ENCODE measurements around the gene THOC6. TPM values are rescaled to one million over a fixed set of nuclear protein-coding genes. Genes with fewer than 3 reads are reported as not detected.

THOC6 gene
- total and polyA plus RNA-seq, 9 of the 15 experiments (the other 6 are each of a cell fraction or from before 2014, with no cell fraction given), result 2.5 to 65.4 (median 42.3) TPM

DNA sequence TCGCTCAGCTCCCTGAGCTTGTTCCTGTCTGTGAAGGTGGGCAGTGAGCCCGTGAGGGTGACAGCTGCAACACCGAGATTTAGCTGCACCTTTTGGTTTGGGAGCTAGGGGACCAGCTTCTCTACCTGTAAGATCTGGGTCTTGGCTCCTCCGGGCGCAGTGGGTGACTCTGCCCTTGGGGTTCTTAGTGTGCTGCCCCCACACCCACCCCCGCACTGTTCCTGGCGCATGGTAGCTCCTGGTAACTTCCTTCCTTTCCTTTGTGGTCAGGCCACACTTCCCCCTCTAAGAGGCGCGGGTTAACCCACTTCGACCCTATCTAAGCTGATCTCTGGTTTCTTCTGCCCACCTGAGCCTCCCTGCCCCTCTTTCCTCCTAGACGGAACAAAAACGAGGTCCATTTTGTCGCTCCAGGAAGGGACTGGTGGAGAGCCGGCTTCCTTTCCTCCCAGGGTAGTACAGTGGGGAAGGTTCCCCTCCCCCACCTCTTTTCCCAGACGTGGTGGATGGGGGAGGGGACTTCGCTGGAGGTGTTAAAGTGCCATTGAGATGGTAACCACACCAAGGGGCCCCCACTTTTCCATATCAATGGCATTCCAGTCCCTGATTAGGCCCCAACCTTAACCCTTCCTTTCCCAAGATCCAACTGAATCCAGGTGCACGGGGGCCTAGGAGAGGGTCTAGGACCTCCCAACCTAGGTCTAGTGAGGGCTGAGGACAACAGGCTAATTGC is 15.7 kb upstream of the THOC6 start (continued):
- TF ChIP-seq, protein P1, sequence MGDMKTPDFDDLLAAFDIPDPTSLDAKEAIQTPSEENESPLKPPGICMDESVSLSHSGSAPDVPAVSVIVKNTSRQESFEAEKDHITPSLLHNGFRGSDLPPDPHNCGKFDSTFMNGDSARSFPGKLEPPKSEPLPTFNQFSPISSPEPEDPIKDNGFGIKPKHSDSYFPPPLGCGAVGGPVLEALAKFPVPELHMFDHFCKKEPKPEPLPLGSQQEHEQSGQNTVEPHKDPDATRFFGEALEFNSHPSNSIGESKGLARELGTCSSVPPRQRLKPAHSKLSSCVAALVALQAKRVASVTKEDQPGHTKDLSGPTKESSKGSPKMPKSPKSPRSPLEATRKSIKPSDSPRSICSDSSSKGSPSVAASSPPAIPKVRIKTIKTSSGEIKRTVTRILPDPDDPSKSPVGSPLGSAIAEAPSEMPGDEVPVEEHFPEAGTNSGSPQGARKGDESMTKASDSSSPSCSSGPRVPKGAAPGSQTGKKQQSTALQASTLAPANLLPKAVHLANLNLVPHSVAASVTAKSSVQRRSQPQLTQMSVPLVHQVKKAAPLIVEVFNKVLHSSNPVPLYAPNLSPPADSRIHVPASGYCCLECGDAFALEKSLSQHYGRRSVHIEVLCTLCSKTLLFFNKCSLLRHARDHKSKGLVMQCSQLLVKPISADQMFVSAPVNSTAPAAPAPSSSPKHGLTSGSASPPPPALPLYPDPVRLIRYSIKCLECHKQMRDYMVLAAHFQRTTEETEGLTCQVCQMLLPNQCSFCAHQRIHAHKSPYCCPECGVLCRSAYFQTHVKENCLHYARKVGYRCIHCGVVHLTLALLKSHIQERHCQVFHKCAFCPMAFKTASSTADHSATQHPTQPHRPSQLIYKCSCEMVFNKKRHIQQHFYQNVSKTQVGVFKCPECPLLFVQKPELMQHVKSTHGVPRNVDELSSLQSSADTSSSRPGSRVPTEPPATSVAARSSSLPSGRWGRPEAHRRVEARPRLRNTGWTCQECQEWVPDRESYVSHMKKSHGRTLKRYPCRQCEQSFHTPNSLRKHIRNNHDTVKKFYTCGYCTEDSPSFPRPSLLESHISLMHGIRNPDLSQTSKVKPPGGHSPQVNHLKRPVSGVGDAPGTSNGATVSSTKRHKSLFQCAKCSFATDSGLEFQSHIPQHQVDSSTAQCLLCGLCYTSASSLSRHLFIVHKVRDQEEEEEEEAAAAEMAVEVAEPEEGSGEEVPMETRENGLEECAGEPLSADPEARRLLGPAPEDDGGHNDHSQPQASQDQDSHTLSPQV (IDR thresholded peaks at IDR 0.05), result peak; percentile 60; the same call in 1 of the 2 replicates
- TF ChIP-seq TCF7 (IDR thresholded peaks at IDR 0.05; ENCODE audit: borderline replicate concordance), result no peak
- TF ChIP-seq RBM25 (IDR thresholded peaks at IDR 0.05; ENCODE audit: low read depth, low read length, severe bottlenecking), result no peak
- TF ChIP-seq TFAM (CRISPR knock-in tag; conservative IDR thresholded peaks at IDR 0.05), result no peak
- TF ChIP-seq, protein P2, sequence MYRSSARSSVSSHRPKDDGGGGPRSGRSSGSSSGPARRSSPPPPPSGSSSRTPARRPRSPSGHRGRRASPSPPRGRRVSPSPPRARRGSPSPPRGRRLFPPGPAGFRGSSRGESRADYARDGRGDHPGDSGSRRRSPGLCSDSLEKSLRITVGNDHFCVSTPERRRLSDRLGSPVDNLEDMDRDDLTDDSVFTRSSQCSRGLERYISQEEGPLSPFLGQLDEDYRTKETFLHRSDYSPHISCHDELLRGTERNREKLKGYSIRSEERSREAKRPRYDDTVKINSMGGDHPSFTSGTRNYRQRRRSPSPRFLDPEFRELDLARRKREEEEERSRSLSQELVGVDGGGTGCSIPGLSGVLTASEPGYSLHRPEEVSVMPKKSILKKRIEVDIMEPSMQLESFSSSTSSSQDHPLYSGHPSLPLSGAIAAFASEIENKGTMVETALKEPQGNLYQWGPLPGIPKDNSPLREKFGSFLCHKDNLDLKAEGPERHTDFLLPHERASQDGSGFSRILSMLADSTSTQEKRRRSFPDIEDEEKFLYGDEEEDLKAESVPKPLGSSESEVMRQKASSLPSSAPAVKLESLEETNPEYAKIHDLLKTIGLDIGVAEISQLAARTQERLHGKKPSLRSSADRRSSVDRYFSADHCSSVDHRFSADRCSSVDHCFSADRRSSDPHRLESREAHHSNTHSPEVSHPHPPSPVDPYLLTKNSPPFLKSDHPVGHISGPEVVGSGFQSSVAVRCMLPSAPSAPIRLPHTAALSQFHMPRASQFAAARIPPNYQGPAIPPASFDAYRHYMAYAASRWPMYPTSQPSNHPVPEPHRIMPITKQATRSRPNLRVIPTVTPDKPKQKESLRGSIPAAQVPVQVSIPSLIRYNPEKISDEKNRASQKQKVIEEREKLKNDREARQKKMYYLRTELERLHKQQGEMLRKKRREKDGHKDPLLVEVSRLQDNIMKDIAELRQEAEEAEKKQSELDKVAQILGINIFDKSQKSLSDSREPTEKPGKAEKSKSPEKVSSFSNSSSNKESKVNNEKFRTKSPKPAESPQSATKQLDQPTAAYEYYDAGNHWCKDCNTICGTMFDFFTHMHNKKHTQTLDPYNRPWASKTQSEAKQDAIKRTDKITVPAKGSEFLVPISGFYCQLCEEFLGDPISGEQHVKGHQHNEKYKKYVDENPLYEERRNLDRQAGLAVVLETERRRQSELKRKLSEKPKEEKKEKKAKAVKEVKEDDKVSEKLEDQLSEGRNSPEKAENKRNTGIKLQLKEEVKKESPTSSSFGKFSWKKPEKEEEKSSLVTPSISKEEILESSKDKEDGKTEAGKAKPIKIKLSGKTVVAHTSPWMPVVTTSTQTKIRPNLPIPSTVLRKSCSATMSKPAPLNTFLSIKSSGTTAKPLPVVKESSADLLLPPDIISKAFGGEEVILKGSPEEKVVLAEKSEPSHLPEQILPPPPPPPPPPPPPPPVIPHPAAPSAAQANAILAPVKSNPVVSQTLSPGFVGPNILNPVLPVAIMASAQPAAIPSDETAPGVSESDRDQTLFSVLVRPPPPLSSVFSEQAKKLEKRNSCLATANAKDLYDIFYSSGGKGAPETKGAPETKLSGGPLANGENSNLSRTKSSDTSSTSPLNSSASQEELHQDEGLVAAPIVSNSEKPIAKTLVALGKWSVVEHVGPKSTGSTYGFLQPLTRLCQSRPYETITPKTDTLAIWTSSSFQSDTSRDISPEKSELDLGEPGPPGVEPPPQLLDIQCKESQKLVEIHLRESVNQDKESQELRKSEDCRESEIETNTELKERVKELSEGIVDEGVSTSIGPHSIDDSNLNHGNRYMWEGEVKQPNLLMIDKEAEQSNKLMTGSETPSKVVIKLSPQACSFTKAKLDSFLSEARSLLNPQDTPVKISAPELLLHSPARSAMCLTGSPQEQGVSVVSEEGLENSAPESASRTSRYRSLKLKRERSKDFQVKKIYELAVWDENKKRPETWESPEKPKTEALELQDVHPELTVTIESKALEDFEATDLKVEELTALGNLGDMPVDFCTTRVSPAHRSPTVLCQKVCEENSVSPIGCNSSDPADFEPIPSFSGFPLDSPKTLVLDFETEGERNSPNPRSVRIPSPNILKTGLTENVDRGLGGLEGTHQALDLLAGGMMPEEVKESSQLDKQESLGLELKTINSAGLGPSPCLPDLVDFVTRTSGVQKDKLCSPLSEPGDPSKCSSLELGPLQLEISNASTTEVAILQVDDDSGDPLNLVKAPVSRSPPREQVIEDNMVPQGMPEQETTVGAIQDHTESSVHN (IDR thresholded peaks at IDR 0.05; ENCODE audit: borderline replicate concordance in 1 of 2, low read depth in 1 of 2), result no peak
- 0 out of 2 replicates have a peak, but pooled peaks have one; percentile 19 for TF ChIP-seq BCOR (IDR thresholded peaks at IDR 0.05)
- no peak for TF ChIP-seq ZNF778 (CRISPR knock-in tag; IDR thresholded peaks at IDR 0.05)
- TF ChIP-seq GTF2E2 (tag; IDR thresholded peaks at IDR 0.05), result no peak; the same call in 1 of the 2 replicates
- TF ChIP-seq, protein P3, sequence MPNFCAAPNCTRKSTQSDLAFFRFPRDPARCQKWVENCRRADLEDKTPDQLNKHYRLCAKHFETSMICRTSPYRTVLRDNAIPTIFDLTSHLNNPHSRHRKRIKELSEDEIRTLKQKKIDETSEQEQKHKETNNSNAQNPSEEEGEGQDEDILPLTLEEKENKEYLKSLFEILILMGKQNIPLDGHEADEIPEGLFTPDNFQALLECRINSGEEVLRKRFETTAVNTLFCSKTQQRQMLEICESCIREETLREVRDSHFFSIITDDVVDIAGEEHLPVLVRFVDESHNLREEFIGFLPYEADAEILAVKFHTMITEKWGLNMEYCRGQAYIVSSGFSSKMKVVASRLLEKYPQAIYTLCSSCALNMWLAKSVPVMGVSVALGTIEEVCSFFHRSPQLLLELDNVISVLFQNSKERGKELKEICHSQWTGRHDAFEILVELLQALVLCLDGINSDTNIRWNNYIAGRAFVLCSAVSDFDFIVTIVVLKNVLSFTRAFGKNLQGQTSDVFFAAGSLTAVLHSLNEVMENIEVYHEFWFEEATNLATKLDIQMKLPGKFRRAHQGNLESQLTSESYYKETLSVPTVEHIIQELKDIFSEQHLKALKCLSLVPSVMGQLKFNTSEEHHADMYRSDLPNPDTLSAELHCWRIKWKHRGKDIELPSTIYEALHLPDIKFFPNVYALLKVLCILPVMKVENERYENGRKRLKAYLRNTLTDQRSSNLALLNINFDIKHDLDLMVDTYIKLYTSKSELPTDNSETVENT (CRISPR knock-in tag; IDR thresholded peaks at IDR 0.05), result no peak
- TF ChIP-seq HIVEP1 (CRISPR knock-in tag; IDR thresholded peaks at IDR 0.05), result no peak
- TF ChIP-seq ZC3H11A (IDR thresholded peaks at IDR 0.05; ENCODE audit: low read depth, low read length), result no peak
- TF ChIP-seq MTF1 (CRISPR knock-in tag; IDR thresholded peaks at IDR 0.05; ENCODE audit: borderline replicate concordance), result no peak

All from K562 (cell line).